Activated CD4-positive, alpha-beta memory T cell treated with anti-CD3 and anti-CD28 coated beads for 36 hours (primary cell): ENCODE results near the gene ELFN2. TPM values are rescaled to one million over a fixed set of nuclear protein-coding genes. Genes with fewer than 3 reads are reported as not detected.
"Not testable (repeated sequence)": the region's sequence is repeated elsewhere in the genome, so short reads cannot be mapped to it uniquely, and the experiment has no call there.

Experiments
- CTCF ChIA-PET: fragments of 350-600 bp; sonication (Branson Sonifier 250); formaldehyde crosslinking; loops from one replicate; lab custom pipeline; 2021; ENCODE audit warnings: antibody characterized with exemption, inconsistent platforms; lab: Charles Lee
- POLR2A ChIA-PET: fragments of 350-600 bp; sonication (Branson Sonifier 250); formaldehyde crosslinking; loops from one replicate; lab custom pipeline; 2021; ENCODE audit warnings: antibody characterized with exemption; lab: Charles Lee
- DNase-seq: peaks from one replicate; pipeline ENCODE4 v3.0.0-alpha.2; 2020
- H3K27ac Mint-ChIP-seq: one replicate; pipeline ENCODE4 v1.8.0; 2021; ENCODE audit warnings: mixed read lengths
- H3K27me3 Mint-ChIP-seq: one replicate; pipeline ENCODE4 v1.8.0; 2021; ENCODE audit warnings: mixed read lengths
- H3K36me3 Mint-ChIP-seq: one replicate; pipeline ENCODE4 v1.8.0; 2021; ENCODE audit warnings: mixed read lengths
- H3K4me1 Mint-ChIP-seq: one replicate; pipeline ENCODE4 v1.8.0; 2021; ENCODE audit warnings: low read depth, mixed read lengths
- H3K4me3 Mint-ChIP-seq: one replicate; pipeline ENCODE4 v1.8.0; 2021; ENCODE audit warnings: mild to moderate bottlenecking, mixed read lengths
- H3K9me3 Mint-ChIP-seq: one replicate; pipeline ENCODE4 v1.8.0; 2021; ENCODE audit warnings: mixed read lengths
- intact Hi-C: fragments of 100-400 bp; cut with micrococcal nuclease; formaldehyde crosslinking; loops from one replicate; pipeline ENCODE4 v1.15.1; 2023
- total RNA-seq, 2 experiments: library from RNA; stranded (reverse); gene quantifications; one replicate each; pipeline ENCODE4 v1.2.3, GENCODE V29; 2021

Gene ELFN2
- total RNA-seq, 2 experiments from 2014 or later = 0.39 to 0.57 TPM

- ChIA-PET POLR2A (no interaction called here), CTCF (no interaction called here)
- Mint-ChIP-seq H3K36me3 (no peaks in the 10 kb centered on the region), H3K4me3 (no peak overlapping the region), H3K27ac (no peak overlapping the region), H3K4me1 (no peaks in the 10 kb centered on the region), H3K9me3 (no peaks in the 10 kb centered on the region), H3K27me3 (peaks cover 2% of the 10 kb centered on the region)
- DNase-seq = no peak
- intact Hi-C loops = no loop called here
Observed at GRCh38 chr22:37401401-37402183, 25.7 kb downstream of the ELFN2 start.

- H3K4me3 Mint-ChIP-seq = no peak overlapping the region
- peaks cover 7% of the 10 kb centered on the region for H3K27me3 Mint-ChIP-seq
- ChIA-PET CTCF (no interaction called here), POLR2A (no interaction called here)
- DNase-seq = no peak
- no peak overlapping the region for H3K27ac Mint-ChIP-seq
- H3K36me3 Mint-ChIP-seq = no peaks in the 10 kb centered on the region
- H3K9me3 Mint-ChIP-seq = no peaks in the 10 kb centered on the region
- no peaks in the 10 kb centered on the region for H3K4me1 Mint-ChIP-seq
- intact Hi-C loops = no loop called here
Observed at GRCh38 chr22:37400719-37401118, 26.6 kb downstream of the ELFN2 start.

- CTCF ChIA-PET, H3K9me3 Mint-ChIP-seq, POLR2A ChIA-PET, H3K36me3 Mint-ChIP-seq, intact Hi-C loops, H3K4me3 Mint-ChIP-seq, H3K27ac Mint-ChIP-seq, DNase-seq, H3K4me1 Mint-ChIP-seq, H3K27me3 Mint-ChIP-seq: not testable (repeated sequence)
Observed at GRCh38 chr22:37399457-37399856, 27.8 kb downstream of the ELFN2 start.

- ChIA-PET CTCF (interaction anchor here (1.0 to 1.5 kb wide), 3 partner anchors 61 to 137 kb away, joined by 3 to 4 read pairs (median 3); no protein-coding TSS in a partner anchor), POLR2A (no interaction called here)
- intact Hi-C loops = no loop called here
- Mint-ChIP-seq H3K27ac (no peak overlapping the region), H3K36me3 (no peaks in the 10 kb centered on the region), H3K9me3 (no peaks in the 10 kb centered on the region), H3K4me3 (no peak overlapping the region), H3K27me3 (peaks cover 7% of the 10 kb centered on the region), H3K4me1 (no peaks in the 10 kb centered on the region)
- no peak for DNase-seq
Observed at GRCh38 chr22:37397226-37397625, 30.1 kb downstream of the ELFN2 start.

GRCh38 chr22:37396488-37397084 lies 30.7 kb downstream of the ELFN2 start:
- ChIA-PET CTCF (interaction anchor here (1.0 to 1.5 kb wide), 3 partner anchors 62 to 136 kb away, joined by 3 to 4 read pairs (median 3); no protein-coding TSS in a partner anchor), POLR2A (no interaction called here)
- intact Hi-C loops = no loop called here
- Mint-ChIP-seq H3K27ac (no peak overlapping the region), H3K36me3 (no peaks in the 10 kb centered on the region), H3K4me1 (no peaks in the 10 kb centered on the region), H3K9me3 (no peaks in the 10 kb centered on the region), H3K4me3 (no peak overlapping the region), H3K27me3 (peaks cover 7% of the 10 kb centered on the region)
- DNase-seq = no peak

GRCh38 chr22:37394341-37394740 lies 32.9 kb downstream of the ELFN2 start:
- H3K27ac Mint-ChIP-seq = no peak overlapping the region
- no peak overlapping the region for H3K4me3 Mint-ChIP-seq
- peaks cover 7% of the 10 kb centered on the region for H3K27me3 Mint-ChIP-seq
- no peaks in the 10 kb centered on the region for H3K9me3 Mint-ChIP-seq
- DNase-seq = no peak
- ChIA-PET CTCF (interaction anchor here (1.3 kb wide), 1 partner anchor 78 kb away, joined by 3 read pairs; no protein-coding TSS in a partner anchor), POLR2A (interaction anchor here (0.6 kb wide), 1 partner anchor 171 kb away, joined by 3 read pairs; no protein-coding TSS in a partner anchor)
- no peaks in the 10 kb centered on the region for H3K4me1 Mint-ChIP-seq
- no peaks in the 10 kb centered on the region for H3K36me3 Mint-ChIP-seq
- intact Hi-C loops = no loop called here

- no peaks in the 10 kb centered on the region for H3K4me1 Mint-ChIP-seq
- POLR2A ChIA-PET = no interaction called here
- no peak overlapping the region for H3K27ac Mint-ChIP-seq
- CTCF ChIA-PET = interaction anchor here (1.3 kb wide), 1 partner anchor 78 kb away, joined by 3 read pairs; no protein-coding TSS in a partner anchor
- H3K36me3 Mint-ChIP-seq = no peaks in the 10 kb centered on the region
- peaks cover 7% of the 10 kb centered on the region for H3K27me3 Mint-ChIP-seq
- no peaks in the 10 kb centered on the region for H3K9me3 Mint-ChIP-seq
- intact Hi-C loops = no loop called here
- no peak overlapping the region for H3K4me3 Mint-ChIP-seq
- no peak for DNase-seq
Observed at GRCh38 chr22:37393746-37394145, 33.5 kb downstream of the ELFN2 start.

GRCh38 chr22:37392721-37393328 lies 34.5 kb downstream of the ELFN2 start:
- DNase-seq = no peak
- H3K36me3 Mint-ChIP-seq = no peaks in the 10 kb centered on the region
- ChIA-PET POLR2A (no interaction called here), CTCF (no interaction called here)
- no peak overlapping the region for H3K4me3 Mint-ChIP-seq
- no peaks in the 10 kb centered on the region for H3K9me3 Mint-ChIP-seq
- H3K27me3 Mint-ChIP-seq = peaks cover 7% of the 10 kb centered on the region
- intact Hi-C loops = no loop called here
- H3K27ac Mint-ChIP-seq = no peak overlapping the region
- no peaks in the 10 kb centered on the region for H3K4me1 Mint-ChIP-seq

GRCh38 chr22:37391702-37392101 lies 35.6 kb downstream of the ELFN2 start:
- DNase-seq = no peak
- H3K27ac Mint-ChIP-seq = no peak overlapping the region
- no peaks in the 10 kb centered on the region for H3K9me3 Mint-ChIP-seq
- intact Hi-C loops = no loop called here
- ChIA-PET POLR2A (no interaction called here), CTCF (no interaction called here)
- no peak overlapping the region for H3K4me3 Mint-ChIP-seq
- no peaks in the 10 kb centered on the region for H3K4me1 Mint-ChIP-seq
- peaks cover 6% of the 10 kb centered on the region for H3K27me3 Mint-ChIP-seq
- no peaks in the 10 kb centered on the region for H3K36me3 Mint-ChIP-seq

- CTCF ChIA-PET = no interaction called here
- no peaks in the 10 kb centered on the region for H3K36me3 Mint-ChIP-seq
- H3K4me3 Mint-ChIP-seq = no peak overlapping the region
- DNase-seq = no peak
- intact Hi-C loops = no loop called here
- no peaks in the 10 kb centered on the region for H3K27me3 Mint-ChIP-seq
- H3K4me1 Mint-ChIP-seq = no peaks in the 10 kb centered on the region
- no peaks in the 10 kb centered on the region for H3K9me3 Mint-ChIP-seq
- POLR2A ChIA-PET = no interaction called here
- no peak overlapping the region for H3K27ac Mint-ChIP-seq
Observed at GRCh38 chr22:37390075-37390474, 37.2 kb downstream of the ELFN2 start.

- intact Hi-C loops = no loop called here
- DNase-seq = no peak
- H3K4me1 Mint-ChIP-seq = no peaks in the 10 kb centered on the region
- CTCF ChIA-PET = no interaction called here
- no peaks in the 10 kb centered on the region for H3K9me3 Mint-ChIP-seq
- no peaks in the 10 kb centered on the region for H3K36me3 Mint-ChIP-seq
- no peak overlapping the region for H3K27ac Mint-ChIP-seq
- H3K4me3 Mint-ChIP-seq = no peak overlapping the region
- POLR2A ChIA-PET = no interaction called here
- H3K27me3 Mint-ChIP-seq = no peaks in the 10 kb centered on the region
Observed at GRCh38 chr22:37388538-37388937, 38.7 kb downstream of the ELFN2 start.

GRCh38 chr22:37387793-37388192 lies 39.5 kb downstream of the ELFN2 start:
- H3K4me1 Mint-ChIP-seq = no peaks in the 10 kb centered on the region
- no peak overlapping the region for H3K27ac Mint-ChIP-seq
- no peaks in the 10 kb centered on the region for H3K27me3 Mint-ChIP-seq
- intact Hi-C loops = no loop called here
- DNase-seq = no peak
- H3K36me3 Mint-ChIP-seq = no peaks in the 10 kb centered on the region
- no peak overlapping the region for H3K4me3 Mint-ChIP-seq
- CTCF ChIA-PET = no interaction called here
- H3K9me3 Mint-ChIP-seq = no peaks in the 10 kb centered on the region
- POLR2A ChIA-PET = no interaction called here
